ENCODE measurements around the gene EIF4G3.
"Not testable (repeated sequence)": the region's sequence is repeated elsewhere in the genome, so short reads cannot be mapped to it uniquely, and the experiment has no call there.

The EIF4G3 gene

DNA sequence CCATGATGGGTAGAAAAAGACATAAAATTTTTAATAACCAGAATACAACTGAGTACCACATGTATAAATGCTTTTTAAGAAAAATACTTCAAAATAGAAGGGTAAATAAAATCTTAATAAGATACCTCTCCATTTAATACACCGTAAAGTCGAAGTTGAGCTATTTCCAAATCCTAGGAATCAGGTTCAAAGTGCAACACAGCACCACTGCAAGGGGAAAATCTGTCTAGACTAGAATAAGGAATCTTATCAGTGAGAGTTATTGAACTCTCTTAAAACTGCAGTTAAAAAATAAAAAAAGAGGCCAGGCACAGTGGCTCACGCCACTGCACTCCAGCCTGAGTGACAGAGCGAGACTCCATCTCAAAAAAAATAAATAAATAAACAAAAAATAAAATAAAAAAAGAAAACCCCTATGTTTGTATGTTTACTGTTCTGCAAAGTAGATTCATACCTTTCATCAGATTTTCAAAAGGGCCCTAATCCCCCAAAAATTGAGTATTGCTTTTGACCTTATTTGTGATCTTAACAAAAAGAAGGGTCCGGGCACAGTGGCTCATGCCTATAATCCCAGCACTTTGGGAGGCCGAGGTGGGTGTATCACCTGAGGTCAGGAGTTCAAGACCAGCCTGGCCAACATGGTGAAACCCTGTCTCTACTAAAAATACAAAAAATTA, 109.0 kb downstream of the EIF4G3 start:
- DNase-seq (ENCODE audit: low read depth): no peak

DNA sequence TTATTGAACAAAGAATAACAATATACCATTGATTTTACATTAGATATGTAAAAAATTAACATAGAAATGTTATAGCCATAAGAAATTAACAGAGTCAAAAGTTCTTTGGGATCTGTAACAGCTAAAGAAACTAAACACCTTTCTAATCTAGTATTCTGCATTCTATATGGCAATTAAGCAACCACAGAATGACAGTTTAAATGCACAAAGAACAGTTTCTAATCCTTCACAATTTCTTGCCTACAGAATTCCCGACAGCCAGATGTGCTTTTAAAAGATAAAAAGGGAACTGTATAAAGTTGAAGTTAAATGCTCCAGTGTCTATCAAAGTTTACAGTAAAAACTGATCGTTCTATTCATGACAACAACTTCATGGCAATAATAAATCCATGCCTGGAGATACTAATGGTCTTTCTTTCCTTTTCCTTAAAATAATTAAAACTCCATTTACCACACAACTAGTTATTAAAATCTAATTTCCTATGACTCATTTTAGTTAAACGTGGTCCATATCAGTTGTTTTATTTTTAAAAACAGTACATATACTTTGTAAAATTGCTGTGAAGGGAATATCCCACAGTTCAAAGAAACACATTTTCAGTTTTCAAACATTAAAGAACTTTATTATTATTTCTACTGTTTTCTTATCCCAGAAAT, 110.2 kb downstream of the EIF4G3 start:
- DNase-seq (ENCODE audit: low read depth): no peak

DNA sequence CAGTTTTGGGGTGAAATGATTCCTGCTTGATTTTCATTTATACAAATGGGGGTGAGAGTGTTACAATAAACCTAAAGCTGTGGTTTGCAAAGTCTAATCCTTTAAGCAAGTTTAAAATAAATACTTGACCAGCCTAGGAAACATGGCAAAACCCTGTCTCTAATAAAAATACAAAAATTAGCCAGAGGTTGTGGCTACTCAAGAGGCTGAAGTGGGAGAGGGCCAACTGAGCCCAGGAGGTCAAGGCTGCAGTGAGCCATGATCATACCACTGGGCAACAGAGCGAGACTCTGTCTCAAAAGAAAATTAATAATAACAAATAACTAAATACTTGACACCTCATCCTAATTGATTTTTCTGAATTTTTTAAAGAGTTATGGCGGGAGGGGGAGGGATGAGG, 110.8 kb downstream of the EIF4G3 start:
- DNase-seq (ENCODE audit: low read depth): no peak

- no peak for DNase-seq (ENCODE audit: low read depth)
These were observed 112.6 kb downstream of the EIF4G3 start for GRCh38 chr1:21064057-21064456.

- DNase-seq (ENCODE audit: low read depth): no peak
These were observed 116.2 kb downstream of the EIF4G3 start for GRCh38 chr1:21060523-21060922.

DNA sequence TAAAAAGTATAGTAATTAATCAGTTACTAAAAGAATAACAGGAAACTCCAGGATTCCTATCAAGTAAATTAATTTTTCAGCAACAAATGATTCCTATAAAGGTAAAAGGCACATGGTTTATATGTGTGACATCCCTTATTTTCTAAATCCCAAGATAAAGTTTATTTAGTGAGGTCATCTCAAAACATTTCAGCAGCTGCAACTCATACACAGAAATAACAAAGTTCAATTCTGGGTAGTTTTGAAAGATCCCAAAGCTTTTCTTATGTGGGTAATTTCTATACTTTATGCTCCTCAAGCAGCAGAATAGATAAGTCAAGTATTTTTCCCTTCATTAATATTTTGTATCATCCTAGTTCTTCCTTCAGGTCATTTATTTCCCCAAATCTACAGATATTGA, 117.7 kb downstream of the EIF4G3 start:
- no peak for DNase-seq (ENCODE audit: low read depth)

GRCh38 chr1:21058035-21058793, 118.5 kb downstream of the EIF4G3 start:
- DNase-seq (ENCODE audit: low read depth): no peak

- DNase-seq (ENCODE audit: low read depth): not testable (repeated sequence)
These were observed 123.3 kb downstream of the EIF4G3 start for GRCh38 chr1:21053189-21053928.

DNA sequence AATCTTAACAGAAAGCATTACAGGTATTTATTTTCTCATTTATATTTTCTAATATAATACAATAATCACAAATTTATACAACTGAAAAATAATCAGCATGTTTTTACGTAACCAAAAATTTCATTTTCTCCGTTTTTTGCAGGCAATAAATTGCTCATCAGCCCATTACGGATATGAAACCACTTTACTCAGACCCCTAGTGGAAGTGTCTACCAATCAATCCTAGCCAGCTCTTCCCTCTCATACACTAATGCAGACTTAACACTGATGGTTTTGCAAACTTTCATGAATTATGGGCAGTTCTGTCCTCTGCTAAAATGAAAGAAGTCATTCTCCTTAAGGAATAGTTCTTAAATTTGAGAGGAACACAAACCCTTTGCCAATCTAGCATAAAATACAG, 124.7 kb downstream of the EIF4G3 start:
- DNase-seq (ENCODE audit: low read depth): no peak

- DNase-seq (ENCODE audit: low read depth): no peak
These were observed 125.4 kb downstream of the EIF4G3 start for GRCh38 chr1:21051177-21051825.

DNA sequence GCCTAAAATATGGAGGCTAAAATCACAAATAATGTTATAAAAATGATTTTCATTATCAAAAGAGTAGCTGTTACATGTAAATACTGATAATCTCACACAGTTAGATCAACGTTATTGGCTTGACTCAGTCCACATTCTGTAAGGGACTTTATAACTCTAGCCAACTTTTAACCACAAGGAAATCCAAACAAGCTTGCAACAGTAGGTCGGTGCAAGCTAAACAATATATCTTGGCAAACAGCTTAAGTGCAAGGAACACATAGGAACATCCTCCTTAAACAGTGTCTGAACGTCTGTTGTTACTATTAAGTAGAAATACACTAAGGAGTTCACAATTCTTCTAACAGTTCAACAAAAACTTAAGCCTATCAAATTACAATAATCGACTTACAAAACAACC, 126.7 kb downstream of the EIF4G3 start:
- DNase-seq (ENCODE audit: low read depth): no peak

GRCh38 chr1:21048462-21048861, 128.2 kb downstream of the EIF4G3 start:
- no peak for DNase-seq (ENCODE audit: low read depth)

DNA sequence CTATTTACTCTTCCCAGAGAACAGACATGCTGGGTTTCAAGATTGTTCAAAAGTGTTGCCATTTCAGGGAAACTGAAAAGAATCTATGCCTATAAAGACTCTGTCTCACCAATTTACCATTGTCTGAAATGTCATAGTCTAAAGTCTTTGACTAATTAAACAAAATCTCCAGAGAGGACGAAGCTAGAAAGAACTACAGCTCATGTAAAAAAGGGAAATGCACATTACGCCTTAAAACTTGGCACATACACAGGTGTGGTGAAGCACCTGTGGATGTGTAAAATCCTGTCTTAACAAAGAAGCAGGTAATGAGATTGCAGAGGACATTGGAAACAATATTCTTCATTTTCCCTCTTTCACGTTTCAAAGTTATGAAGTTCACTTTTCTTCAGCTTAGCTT, 130.6 kb downstream of the EIF4G3 start:
- no peak for DNase-seq (ENCODE audit: low read depth)

GRCh38 chr1:21045351-21045750, 131.3 kb downstream of the EIF4G3 start:
- DNase-seq (ENCODE audit: low read depth): no peak

GRCh38 chr1:21042929-21043605, 133.6 kb downstream of the EIF4G3 start:
- peak; percentile 38 for DNase-seq (ENCODE audit: low read depth)

GRCh38 chr1:21041541-21041940, 135.2 kb downstream of the EIF4G3 start:
- DNase-seq (ENCODE audit: low read depth): no peak

- DNase-seq (ENCODE audit: low read depth): no peak
These were observed 139.6 kb downstream of the EIF4G3 start for GRCh38 chr1:21037091-21037490.

- DNase-seq (ENCODE audit: low read depth): no peak
These were observed 140.9 kb downstream of the EIF4G3 start for GRCh38 chr1:21035794-21036193.

GRCh38 chr1:21034725-21035628, 141.7 kb downstream of the EIF4G3 start:
- DNase-seq (ENCODE audit: low read depth): no peak

- DNase-seq (ENCODE audit: low read depth): no peak
These were observed 144.0 kb downstream of the EIF4G3 start for GRCh38 chr1:21032741-21033140.
